SU-DHL-6 (cell line): Measurements from ENCODE around the gene STEAP3.

ENCODE experiments used
- H2AFZ ChIP-seq: fragments of 200-600 bp; sonication (generic); 2 replicates; pipeline ENCODE4 v1.6.1; 2014; ENCODE audit warnings: low read depth, mild to moderate bottlenecking, moderate library complexity, mixed read lengths, antibody characterized with exemption, low read length; ENCODE audit not compliant: severe bottlenecking
- H3F3A ChIP-seq: fragments of 200-600 bp; shearing (Covaris generic); 2 replicates; pipeline ENCODE4 v1.6.0; 2016; ENCODE audit warnings: antibody characterized with exemption, mild to moderate bottlenecking; ENCODE audit not compliant: insufficient read depth
- H3K27ac ChIP-seq: fragments of 200-600 bp; sonication (generic); 2 replicates; pipeline ENCODE4 v1.5.1; 2016; ENCODE audit warnings: low read depth, mild to moderate bottlenecking, low read length, moderate library complexity, mixed read lengths
- H3K27me3 ChIP-seq: fragments of 200-600 bp; sonication (generic), shearing (Covaris generic); 2 replicates; pipeline ENCODE4 v1.6.0; 2014; ENCODE audit warnings: mild to moderate bottlenecking, low read length
- H3K36me3 ChIP-seq: fragments of 200-600 bp; sonication (generic); 2 replicates; pipeline ENCODE4 v1.6.1; 2014; ENCODE audit warnings: mild to moderate bottlenecking, low read length, mixed read lengths
- H3K4me2 ChIP-seq: fragments of 300-600, 200-600 bp; shearing (Covaris generic), sonication (generic); 2 replicates; pipeline ENCODE4 v1.6.0; 2014; ENCODE audit warnings: low read length, low read depth, mild to moderate bottlenecking; ENCODE audit not compliant: poor library complexity, severe bottlenecking
- H3K4me3 ChIP-seq: fragments of 200-600 bp; sonication (generic); 2 replicates; pipeline ENCODE4 v1.5.1; 2014; ENCODE audit warnings: antibody characterized with exemption, low read length, mild to moderate bottlenecking, mixed read lengths; ENCODE audit not compliant: insufficient read depth, poor library complexity, severe bottlenecking
- H3K79me2 ChIP-seq: fragments of 200-600 bp; sonication (generic); 2 replicates; pipeline ENCODE4 v1.6.1; 2014; ENCODE audit warnings: mild to moderate bottlenecking, low read length, moderate library complexity; ENCODE audit not compliant: insufficient read depth
- H3K9ac ChIP-seq: fragments of 200-600 bp; sonication (generic); 2 replicates; pipeline ENCODE4 v1.7.0; 2014; ENCODE audit warnings: mild to moderate bottlenecking, low read length
- H3K9me2 ChIP-seq: fragments of 200-600 bp; sonication (generic); replicated peaks from 2 replicates; pipeline ENCODE4 v1.6.1; 2014; ENCODE audit warnings: low read length; ENCODE audit not compliant: insufficient read depth
- H3K9me3 ChIP-seq: fragments of 200-600 bp; sonication (generic); 2 replicates; pipeline ENCODE4 v1.6.1; 2014; ENCODE audit warnings: low read length, mixed read lengths; ENCODE audit not compliant: insufficient read depth
- H4K20me1 ChIP-seq: fragments of 200-600 bp; sonication (generic); 2 replicates; pipeline ENCODE4 v1.6.1; 2014; ENCODE audit warnings: low read depth, mild to moderate bottlenecking, antibody characterized with exemption, low read length, moderate library complexity, mixed read lengths
- EZH2phosphoT487 ChIP-seq: fragments of 200-600 bp; sonication (generic), shearing (Covaris generic); conservative IDR thresholded peaks from 2 replicates; pipeline ENCODE4 v1.6.1; 2018; ENCODE audit warnings: mild to moderate bottlenecking, antibody characterized with exemption, low read length, moderate library complexity, mixed read lengths
- TF ChIP-seq, protein P1 (sequence below): fragments of 200-600 bp; sonication (generic); IDR thresholded peaks from one replicate; pipeline ENCODE4 v1.5.1; 2017; ENCODE audit warnings: antibody characterized with exemption, mild to moderate bottlenecking, low read length, moderate library complexity; ENCODE audit not compliant: insufficient read depth, poor library complexity, severe bottlenecking

The STEAP3 gene

DNA sequence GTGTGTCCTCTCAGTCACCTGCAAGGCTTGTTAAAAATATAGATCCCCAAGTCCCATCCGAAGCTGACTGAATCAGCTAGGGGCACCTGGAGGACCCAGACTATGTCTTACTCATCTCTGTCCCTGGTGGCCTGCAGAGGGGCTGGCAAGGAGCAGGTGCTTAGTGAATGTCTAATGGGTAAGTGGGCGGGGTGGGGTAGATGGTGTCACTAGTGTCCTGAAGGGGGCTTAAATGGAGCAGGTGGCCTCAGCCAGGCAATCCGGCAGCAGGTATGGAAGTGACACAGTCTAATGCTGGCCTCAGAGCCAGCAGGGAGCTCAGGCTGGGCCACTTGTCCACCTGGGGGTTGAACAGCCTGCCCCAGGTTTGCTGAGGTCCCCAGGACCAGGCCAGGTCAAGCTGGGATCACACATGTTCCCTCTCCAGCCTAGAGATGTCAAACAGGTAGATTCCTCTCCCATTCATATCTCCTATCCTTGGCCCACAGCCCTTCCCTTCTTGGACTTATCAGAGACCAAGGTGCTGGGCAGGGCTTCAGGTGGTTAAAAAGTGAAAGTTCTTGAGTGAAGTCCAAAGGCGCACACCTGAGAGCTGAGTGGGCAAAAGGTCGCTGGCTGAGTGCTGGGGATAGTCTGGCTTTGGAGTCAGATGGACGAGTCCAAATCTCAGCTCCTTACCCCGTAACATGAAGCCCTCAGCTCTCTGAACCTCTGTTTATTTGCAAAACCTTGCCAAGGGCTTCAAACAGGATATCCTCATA, 1.7 kb downstream of the STEAP3 start:
- Histone ChIP-seq H3F3A (no peaks in the 10 kb centered on the region), H3K36me3 (no peaks in the 10 kb centered on the region), H3K9me2 (no peaks in the 10 kb centered on the region), H3K27ac (no peak overlapping the region), H3K4me2 (no peak overlapping the region), H2AFZ (no peak overlapping the region), H4K20me1 (no peaks in the 10 kb centered on the region), H3K27me3 (no peaks in the 10 kb centered on the region), H3K9ac (no peak overlapping the region), H3K4me3 (no peak overlapping the region), H3K9me3 (no peaks in the 10 kb centered on the region), H3K79me2 (no peaks in the 10 kb centered on the region)
- TF ChIP-seq, protein P1, sequence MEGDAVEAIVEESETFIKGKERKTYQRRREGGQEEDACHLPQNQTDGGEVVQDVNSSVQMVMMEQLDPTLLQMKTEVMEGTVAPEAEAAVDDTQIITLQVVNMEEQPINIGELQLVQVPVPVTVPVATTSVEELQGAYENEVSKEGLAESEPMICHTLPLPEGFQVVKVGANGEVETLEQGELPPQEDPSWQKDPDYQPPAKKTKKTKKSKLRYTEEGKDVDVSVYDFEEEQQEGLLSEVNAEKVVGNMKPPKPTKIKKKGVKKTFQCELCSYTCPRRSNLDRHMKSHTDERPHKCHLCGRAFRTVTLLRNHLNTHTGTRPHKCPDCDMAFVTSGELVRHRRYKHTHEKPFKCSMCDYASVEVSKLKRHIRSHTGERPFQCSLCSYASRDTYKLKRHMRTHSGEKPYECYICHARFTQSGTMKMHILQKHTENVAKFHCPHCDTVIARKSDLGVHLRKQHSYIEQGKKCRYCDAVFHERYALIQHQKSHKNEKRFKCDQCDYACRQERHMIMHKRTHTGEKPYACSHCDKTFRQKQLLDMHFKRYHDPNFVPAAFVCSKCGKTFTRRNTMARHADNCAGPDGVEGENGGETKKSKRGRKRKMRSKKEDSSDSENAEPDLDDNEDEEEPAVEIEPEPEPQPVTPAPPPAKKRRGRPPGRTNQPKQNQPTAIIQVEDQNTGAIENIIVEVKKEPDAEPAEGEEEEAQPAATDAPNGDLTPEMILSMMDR, result no peak
- TF ChIP-seq EZH2phosphoT487, result no peak

DNA sequence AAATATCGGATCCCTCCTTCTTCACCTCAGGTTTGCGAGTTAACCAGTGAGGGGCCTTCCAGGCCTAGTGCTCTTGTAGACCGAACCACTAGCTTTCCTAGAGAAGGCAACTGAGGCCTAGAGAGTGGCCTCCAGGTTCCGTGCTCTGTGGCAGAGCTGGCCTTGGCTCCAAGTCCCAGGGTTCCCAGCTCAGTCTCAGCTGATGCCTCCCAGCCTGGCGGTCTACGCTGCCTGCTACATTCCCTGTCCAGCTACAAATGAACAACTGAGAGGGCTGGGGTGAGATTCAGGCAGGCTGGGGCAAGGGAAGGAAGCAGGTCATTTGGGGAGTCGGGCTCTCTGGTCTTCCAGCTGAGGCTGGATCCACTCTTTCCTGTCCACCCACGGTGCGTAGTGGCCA, 2.3 kb downstream of the STEAP3 start:
- Histone ChIP-seq H2AFZ (no peak overlapping the region), H3K36me3 (no peaks in the 10 kb centered on the region), H3K27me3 (no peaks in the 10 kb centered on the region), H3K4me2 (no peak overlapping the region), H3K9me3 (no peaks in the 10 kb centered on the region), H3K9ac (no peak overlapping the region), H4K20me1 (no peaks in the 10 kb centered on the region), H3F3A (no peaks in the 10 kb centered on the region), H3K4me3 (no peak overlapping the region), H3K27ac (no peak overlapping the region), H3K9me2 (no peaks in the 10 kb centered on the region), H3K79me2 (no peaks in the 10 kb centered on the region)
- TF ChIP-seq, protein P1, result no peak
- no peak for TF ChIP-seq EZH2phosphoT487

DNA sequence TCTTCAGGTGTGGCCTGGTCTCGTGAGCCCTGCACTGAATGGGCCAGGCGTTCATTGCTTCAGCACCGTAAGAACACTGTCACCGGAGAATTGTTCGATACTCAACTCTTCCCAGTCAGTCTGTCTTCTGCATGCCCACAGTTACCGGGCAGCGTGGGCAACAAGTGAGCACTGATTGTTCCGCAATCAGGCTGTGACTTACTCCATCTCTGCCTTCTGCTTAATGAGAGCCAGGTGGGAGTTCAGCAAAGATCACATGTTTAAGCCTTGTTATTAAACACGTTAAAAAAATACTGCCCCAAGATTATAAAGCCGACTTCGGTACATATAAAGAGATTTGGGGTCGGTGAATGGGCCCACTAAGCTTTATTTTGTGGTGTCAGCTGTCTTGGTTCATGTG, 3.7 kb downstream of the STEAP3 start:
- H3K79me2 ChIP-seq, result no peaks in the 10 kb centered on the region
- H3K4me2 ChIP-seq, result no peak overlapping the region
- no peaks in the 10 kb centered on the region for H3K9me2 ChIP-seq
- H3F3A ChIP-seq, result no peaks in the 10 kb centered on the region
- TF ChIP-seq, protein P1, result no peak
- TF ChIP-seq EZH2phosphoT487, result no peak
- H3K9ac ChIP-seq, result no peak overlapping the region
- no peak overlapping the region for H2AFZ ChIP-seq
- H3K9me3 ChIP-seq, result no peaks in the 10 kb centered on the region
- no peak overlapping the region for H3K4me3 ChIP-seq
- no peak overlapping the region for H3K27ac ChIP-seq
- no peaks in the 10 kb centered on the region for H4K20me1 ChIP-seq
- H3K36me3 ChIP-seq, result no peaks in the 10 kb centered on the region
- no peaks in the 10 kb centered on the region for H3K27me3 ChIP-seq
